Lower leg skin (tissue), 4 donors: ENCODE results near the gene ZNF496. TPM values are rescaled to one million over a fixed set of nuclear protein-coding genes. Genes with fewer than 3 reads are reported as not detected.
A peak's percentile ranks its signal among the peaks of the same experiment; 100 is the strongest.
"Not testable (repeated sequence)": the region's sequence is repeated elsewhere in the genome, so short reads cannot be mapped to it uniquely, and the experiment has no call there.

ENCODE experiments used
- DNase-seq, 2 donors: peaks; one replicate each; pipeline ENCODE4 v3.0.0-alpha.2; 2019; ENCODE audit warnings: low spot score in 2 of 2
- H3K4me3 ChIP-seq: fragments of 200-600 bp; sonication (generic); 2 replicates; pipeline ENCODE4 v1.5.1; 2017; ENCODE audit warnings: mild to moderate bottlenecking, low read depth; ENCODE audit not compliant: poor library complexity, severe bottlenecking
- CTCF ChIP-seq, 3 donors: fragments of 450-650 bp; IDR thresholded peaks; one replicate each; pipeline ENCODE4 v1.5.1; 2016; ENCODE audit warnings: antibody characterized with exemption in 3 of 3, mild to moderate bottlenecking in 3 of 3, moderate library complexity in 2 of 3
- POLR2A ChIP-seq, 2 donors: fragments of 450-650 bp; IDR thresholded peaks; one replicate each; pipeline ENCODE4 v1.6.1; 2016 to 2017; ENCODE audit warnings: antibody characterized with exemption in 2 of 2, mild to moderate bottlenecking in 1 of 2, moderate library complexity in 1 of 2
- WGBS, 2 donors: methylation state at CpG; one replicate each; pipeline ENCODE4 v1.1.5; 2018; 5-methylcytosine and 5-hydroxymethylcytosine counted together
- intact Hi-C: fragments of 100-400 bp; cut with DNase I; formaldehyde crosslinking; loops from one replicate; pipeline ENCODE4 v1.15.0; 2023; ENCODE audit warnings: low total_unique reads
- total RNA-seq, 4 donors: library from RNA; depleted of rRNA; stranded (reverse); fragments of >200 nt; gene quantifications; one replicate each; pipeline ENCODE4 v1.1.0, GENCODE V29; 2016

ZNF496 gene
- total RNA-seq, 4 donors from 2014 or later: 16.3 to 32.7 (median 25.9) TPM

- DNase-seq: peak in 1 of 2 donors; percentile 43
- H3K4me3 ChIP-seq: no peak overlapping the region
- intact Hi-C loops: no loop called here
- 92% methylated on average over 5 of the region's 5 CpGs for WGBS, 2 donors
- no peak for TF ChIP-seq POLR2A (IDR thresholded peaks at IDR 0.05)
- no peak for TF ChIP-seq CTCF (IDR thresholded peaks at IDR 0.05)
Observed at GRCh38 chr1:247294282-247294681, 37.4 kb downstream of the ZNF496 start.

GRCh38 chr1:247293047-247293446, 38.6 kb downstream of the ZNF496 start:
- H3K4me3 ChIP-seq: no peak overlapping the region
- peak in 1 of 2 donors; percentile 77 for DNase-seq
- TF ChIP-seq CTCF (IDR thresholded peaks at IDR 0.05) (no peak), POLR2A (IDR thresholded peaks at IDR 0.05) (no peak)
- WGBS, 2 donors: 66 to 68% methylated on average over 7 of the region's 7 CpGs
- intact Hi-C loops: no loop called here

- DNase-seq: peak in 1 of 2 donors; percentile 71
- intact Hi-C loops: no loop called here
- no peak overlapping the region for H3K4me3 ChIP-seq
- WGBS, 2 donors: 66% methylated on average over 17 of the region's 17 CpGs
- TF ChIP-seq POLR2A (IDR thresholded peaks at IDR 0.05) (no peak), CTCF (IDR thresholded peaks at IDR 0.05) (no peak)
Observed at GRCh38 chr1:247291833-247292561, 39.7 kb downstream of the ZNF496 start.

- intact Hi-C loops: no loop called here
- no peak overlapping the region for H3K4me3 ChIP-seq
- TF ChIP-seq POLR2A (IDR thresholded peaks at IDR 0.05): no peak
- no peak for TF ChIP-seq CTCF (IDR thresholded peaks at IDR 0.05)
- DNase-seq: peak in 1 of 2 donors; percentile 72
- 91 to 93% methylated on average over 6 to 9 of the region's 9 CpGs for WGBS, 2 donors
Observed at GRCh38 chr1:247291161-247291560, 40.5 kb downstream of the ZNF496 start.

- H3K4me3 ChIP-seq: no peak overlapping the region
- no peak for TF ChIP-seq CTCF (IDR thresholded peaks at IDR 0.05)
- intact Hi-C loops: no loop called here
- 96 to 97% methylated on average over 13 to 20 of the region's 20 CpGs for WGBS, 2 donors
- no peak for DNase-seq
Observed at GRCh38 chr1:247290576-247290975, 41.1 kb downstream of the ZNF496 start.

GRCh38 chr1:247289274-247289892, 42.3 kb downstream of the ZNF496 start:
- H3K4me3 ChIP-seq, intact Hi-C loops: not testable (repeated sequence)
- peak in 1 of 2 donors; percentile 28 for DNase-seq
- 89 to 91% methylated on average over 19 of the region's 19 CpGs for WGBS, 2 donors
